HepG2 (cell line): ENCODE data around the gene NMBR. TPM values are rescaled to one million over a fixed set of nuclear protein-coding genes. Genes with fewer than 3 reads are reported as not detected.
A peak's percentile ranks its signal among the peaks of the same experiment; 100 is the strongest.

Source experiments
- BRCA1 ChIP-seq: sonication (generic); formaldehyde crosslinking; IDR thresholded peaks from 2 replicates; pipeline ENCODE4 v1.4.0; 2020; ENCODE audit warnings: missing genetic modification reagents
- CBFB ChIP-seq: sonication (generic); formaldehyde crosslinking; IDR thresholded peaks from 2 replicates; pipeline ENCODE4 v1.4.0; 2020; ENCODE audit warnings: missing genetic modification reagents
- HOXA3 ChIP-seq: sonication (generic); formaldehyde crosslinking; IDR thresholded peaks from 2 replicates; pipeline ENCODE4 v1.5.0; 2020; ENCODE audit warnings: missing genetic modification reagents
- KLF15 ChIP-seq: sonication (generic); formaldehyde crosslinking; IDR thresholded peaks from 2 replicates; pipeline ENCODE4 v1.8.1; 2023; ENCODE audit warnings: borderline replicate concordance, mild to moderate bottlenecking, inconsistent platforms, missing genetic modification reagents, mixed read lengths
- PCBP1 ChIP-seq: fragments of 200-400 bp; formaldehyde crosslinking; IDR thresholded peaks from 2 replicates; pipeline ENCODE4 v1.6.1; 2017; ENCODE audit warnings: mild to moderate bottlenecking, low read depth, low read length, borderline replicate concordance
- SIX1 ChIP-seq: sonication (generic); formaldehyde crosslinking; IDR thresholded peaks from 2 replicates; pipeline ENCODE4 v1.4.0; 2020; ENCODE audit warnings: missing genetic modification reagents, borderline replicate concordance
- TSC22D2 ChIP-seq: sonication (generic); formaldehyde crosslinking; IDR thresholded peaks from 2 replicates; pipeline ENCODE4 v1.5.1; 2020; ENCODE audit warnings: missing genetic modification reagents, mild to moderate bottlenecking, borderline replicate concordance
- ZC3H4 ChIP-seq: sonication (generic); formaldehyde crosslinking; IDR thresholded peaks from 2 replicates; pipeline ENCODE4 v1.4.0; 2020; ENCODE audit warnings: missing genetic modification reagents, borderline replicate concordance
- ZFP1 ChIP-seq: IDR thresholded peaks from 2 replicates; pipeline ENCODE4 v1.6.1; 2016
- ZIK1 ChIP-seq: sonication (generic); formaldehyde crosslinking; IDR thresholded peaks from 2 replicates; pipeline ENCODE4 v1.5.0; 2020; ENCODE audit warnings: mild to moderate bottlenecking, low read depth, missing genetic modification reagents, borderline replicate concordance
- ZNF10 ChIP-seq: sonication (generic); formaldehyde crosslinking; IDR thresholded peaks from 2 replicates; pipeline ENCODE4 v1.4.0; 2020; ENCODE audit warnings: mild to moderate bottlenecking, low read depth, missing genetic modification reagents, borderline replicate concordance
- ZNF17 ChIP-seq: sonication (generic); formaldehyde crosslinking; IDR thresholded peaks from 2 replicates; pipeline ENCODE4 v1.5.0; 2020; ENCODE audit warnings: mild to moderate bottlenecking, missing genetic modification reagents
- ZNF274 ChIP-seq: sonication (generic); formaldehyde crosslinking; IDR thresholded peaks from 2 replicates; pipeline ENCODE4 v1.5.1; 2020; ENCODE audit warnings: mild to moderate bottlenecking, missing genetic modification reagents
- ZNF747 ChIP-seq: sonication (generic); formaldehyde crosslinking; IDR thresholded peaks from 2 replicates; pipeline ENCODE4 v1.8.1; 2023; ENCODE audit warnings: missing genetic modification reagents, mild to moderate bottlenecking, borderline replicate concordance
- polyA plus RNA-seq, 8 experiments: library from polyadenylated mRNA; depleted of rRNA in 3 of 8; stranded (reverse) in 7 of 8; unstranded in 1 of 8; fragments of >200 nt; fragmentation: Illumina TruSeq in 4 of 8; extraction: Trizol in 4 of 8; gene quantifications; 2 replicates each; pipeline versions ENCODE4 v1.2.1 to v1.2.3, GENCODE V29; 2011 to 2016; ENCODE audit warnings: low read depth in 4 of 8, missing spikeins in 1 of 8, mixed read lengths in 1 of 8; ENCODE audit not compliant: insufficient read depth in 1 of 8
- total RNA-seq, 5 experiments: library from RNA; depleted of rRNA; stranded (reverse); fragments of >200 nt; fragmentation: Illumina TruSeq; extraction: Trizol; gene quantifications; 2 replicates each; pipeline ENCODE4 v1.2.3, GENCODE V29; 2016; ENCODE audit warnings: low read depth in 1 of 5
- TF ChIP-seq, protein P1 (sequence below): IDR thresholded peaks from 2 replicates; pipeline ENCODE4 v1.6.1; 2016; ENCODE audit warnings: low read depth
- TF ChIP-seq, protein P2 (sequence below): sonication (generic); formaldehyde crosslinking; IDR thresholded peaks from 2 replicates; pipeline ENCODE4 v1.4.0; 2020; ENCODE audit warnings: missing genetic modification reagents
- TF ChIP-seq, protein P3 (sequence below): sonication (generic); formaldehyde crosslinking; IDR thresholded peaks from 2 replicates; pipeline ENCODE4 v1.5.1; 2020; ENCODE audit warnings: mild to moderate bottlenecking, missing genetic modification reagents, moderate library complexity
- TF ChIP-seq, protein P4 (sequence below): IDR thresholded peaks from 2 replicates; pipeline ENCODE4 v1.6.1; 2016

The NMBR gene
- total and polyA plus RNA-seq, 2 of the 13 experiments (the other 11 are each of a cell fraction or from before 2014, with no cell fraction given) = not detected

DNA sequence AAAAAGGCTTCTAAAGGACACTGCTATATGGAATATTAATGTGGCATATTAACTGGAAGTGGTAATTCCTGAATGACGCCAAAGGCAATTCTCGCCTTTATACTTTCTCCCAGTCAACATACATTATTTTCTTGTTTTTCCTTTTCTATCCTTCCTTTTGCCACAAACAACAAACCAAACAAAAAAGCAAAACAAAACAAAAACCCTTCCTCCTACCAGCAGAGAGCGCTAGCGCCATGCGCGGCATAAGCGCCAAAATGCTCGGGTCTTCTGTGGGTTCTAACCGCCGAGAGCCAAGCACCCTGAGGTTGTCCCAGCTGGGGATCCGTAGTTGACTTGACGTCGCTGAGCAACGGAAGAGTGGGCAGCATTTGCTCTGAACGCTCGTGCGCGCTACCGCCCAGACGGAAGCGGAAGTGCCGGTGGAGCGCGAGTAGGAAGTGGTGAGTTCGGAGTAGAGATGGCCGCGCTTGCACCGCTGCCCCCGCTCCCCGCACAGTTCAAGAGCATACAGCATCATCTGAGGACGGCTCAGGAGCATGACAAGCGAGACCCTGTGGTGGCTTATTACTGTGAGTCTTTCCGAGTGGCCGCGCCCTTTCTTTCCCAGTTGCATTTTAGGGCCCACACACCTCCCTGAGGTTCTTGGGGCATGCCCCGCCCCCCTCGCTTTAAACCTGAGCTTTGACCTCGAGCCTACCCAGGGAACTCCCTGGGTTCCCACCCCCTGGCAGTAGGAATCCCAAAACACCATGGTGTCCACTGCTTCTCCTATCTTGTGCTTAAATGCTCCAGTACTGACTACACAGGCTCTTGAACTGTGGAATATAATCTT, at the start of gene NMBR, which contains the start of gene VTA1 (continued):
- peak; percentile 33; the same call in 1 of the 2 replicates for TF ChIP-seq SIX1 (CRISPR knock-in tag)
- peak; percentile 98 for TF ChIP-seq CBFB (CRISPR knock-in tag)
- TF ChIP-seq ZNF10 (CRISPR knock-in tag) = no peak
- peak; percentile 78 for TF ChIP-seq ZNF274
- TF ChIP-seq, protein P1, sequence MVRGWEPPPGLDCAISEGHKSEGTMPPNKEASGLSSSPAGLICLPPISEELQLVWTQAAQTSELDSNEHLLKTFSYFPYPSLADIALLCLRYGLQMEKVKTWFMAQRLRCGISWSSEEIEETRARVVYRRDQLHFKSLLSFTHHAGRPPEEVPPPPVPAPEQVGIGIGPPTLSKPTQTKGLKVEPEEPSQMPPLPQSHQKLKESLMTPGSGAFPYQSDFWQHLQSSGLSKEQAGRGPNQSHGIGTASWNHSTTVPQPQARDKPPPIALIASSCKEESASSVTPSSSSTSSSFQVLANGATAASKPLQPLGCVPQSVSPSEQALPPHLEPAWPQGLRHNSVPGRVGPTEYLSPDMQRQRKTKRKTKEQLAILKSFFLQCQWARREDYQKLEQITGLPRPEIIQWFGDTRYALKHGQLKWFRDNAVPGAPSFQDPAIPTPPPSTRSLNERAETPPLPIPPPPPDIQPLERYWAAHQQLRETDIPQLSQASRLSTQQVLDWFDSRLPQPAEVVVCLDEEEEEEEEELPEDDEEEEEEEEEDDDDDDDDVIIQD = peak; percentile 99
- TF ChIP-seq KLF15 (CRISPR knock-in tag) = 0 out of 2 replicates have a peak, but pooled peaks have one; percentile 45
- 0 out of 2 replicates have a peak, but pooled peaks have one; percentile 48 for TF ChIP-seq ZC3H4
- TF ChIP-seq BRCA1 (CRISPR knock-in tag) = peak; percentile 53; the same call in 1 of the 2 replicates
- TF ChIP-seq ZNF747 (CRISPR knock-in tag) = peak; percentile 79; the same call in 1 of the 2 replicates
- TF ChIP-seq PCBP1 = peak; percentile 91
- peak; percentile 92; the same call in 1 of the 2 replicates for TF ChIP-seq ZIK1 (CRISPR knock-in tag)
- TF ChIP-seq ZNF17 (CRISPR knock-in tag) = peak; percentile 79; the same call in 1 of the 2 replicates
- TF ChIP-seq ZFP1 (CRISPR knock-in tag) = peak; percentile 96
- peak; percentile 96; the same call in 1 of the 2 replicates for TF ChIP-seq TSC22D2
- TF ChIP-seq HOXA3 (CRISPR knock-in tag) = peak; percentile 98
- TF ChIP-seq, protein P2, sequence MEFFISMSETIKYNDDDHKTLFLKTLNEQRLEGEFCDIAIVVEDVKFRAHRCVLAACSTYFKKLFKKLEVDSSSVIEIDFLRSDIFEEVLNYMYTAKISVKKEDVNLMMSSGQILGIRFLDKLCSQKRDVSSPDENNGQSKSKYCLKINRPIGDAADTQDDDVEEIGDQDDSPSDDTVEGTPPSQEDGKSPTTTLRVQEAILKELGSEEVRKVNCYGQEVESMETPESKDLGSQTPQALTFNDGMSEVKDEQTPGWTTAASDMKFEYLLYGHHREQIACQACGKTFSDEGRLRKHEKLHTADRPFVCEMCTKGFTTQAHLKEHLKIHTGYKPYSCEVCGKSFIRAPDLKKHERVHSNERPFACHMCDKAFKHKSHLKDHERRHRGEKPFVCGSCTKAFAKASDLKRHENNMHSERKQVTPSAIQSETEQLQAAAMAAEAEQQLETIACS = peak; percentile 94
- TF ChIP-seq, protein P3, sequence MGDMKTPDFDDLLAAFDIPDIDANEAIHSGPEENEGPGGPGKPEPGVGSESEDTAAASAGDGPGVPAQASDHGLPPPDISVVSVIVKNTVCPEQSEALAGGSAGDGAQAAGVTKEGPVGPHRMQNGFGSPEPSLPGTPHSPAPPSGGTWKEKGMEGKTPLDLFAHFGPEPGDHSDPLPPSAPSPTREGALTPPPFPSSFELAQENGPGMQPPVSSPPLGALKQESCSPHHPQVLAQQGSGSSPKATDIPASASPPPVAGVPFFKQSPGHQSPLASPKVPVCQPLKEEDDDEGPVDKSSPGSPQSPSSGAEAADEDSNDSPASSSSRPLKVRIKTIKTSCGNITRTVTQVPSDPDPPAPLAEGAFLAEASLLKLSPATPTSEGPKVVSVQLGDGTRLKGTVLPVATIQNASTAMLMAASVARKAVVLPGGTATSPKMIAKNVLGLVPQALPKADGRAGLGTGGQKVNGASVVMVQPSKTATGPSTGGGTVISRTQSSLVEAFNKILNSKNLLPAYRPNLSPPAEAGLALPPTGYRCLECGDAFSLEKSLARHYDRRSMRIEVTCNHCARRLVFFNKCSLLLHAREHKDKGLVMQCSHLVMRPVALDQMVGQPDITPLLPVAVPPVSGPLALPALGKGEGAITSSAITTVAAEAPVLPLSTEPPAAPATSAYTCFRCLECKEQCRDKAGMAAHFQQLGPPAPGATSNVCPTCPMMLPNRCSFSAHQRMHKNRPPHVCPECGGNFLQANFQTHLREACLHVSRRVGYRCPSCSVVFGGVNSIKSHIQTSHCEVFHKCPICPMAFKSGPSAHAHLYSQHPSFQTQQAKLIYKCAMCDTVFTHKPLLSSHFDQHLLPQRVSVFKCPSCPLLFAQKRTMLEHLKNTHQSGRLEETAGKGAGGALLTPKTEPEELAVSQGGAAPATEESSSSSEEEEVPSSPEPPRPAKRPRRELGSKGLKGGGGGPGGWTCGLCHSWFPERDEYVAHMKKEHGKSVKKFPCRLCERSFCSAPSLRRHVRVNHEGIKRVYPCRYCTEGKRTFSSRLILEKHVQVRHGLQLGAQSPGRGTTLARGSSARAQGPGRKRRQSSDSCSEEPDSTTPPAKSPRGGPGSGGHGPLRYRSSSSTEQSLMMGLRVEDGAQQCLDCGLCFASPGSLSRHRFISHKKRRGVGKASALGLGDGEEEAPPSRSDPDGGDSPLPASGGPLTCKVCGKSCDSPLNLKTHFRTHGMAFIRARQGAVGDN (CRISPR knock-in tag) = peak; percentile 99
- TF ChIP-seq, protein P4, sequence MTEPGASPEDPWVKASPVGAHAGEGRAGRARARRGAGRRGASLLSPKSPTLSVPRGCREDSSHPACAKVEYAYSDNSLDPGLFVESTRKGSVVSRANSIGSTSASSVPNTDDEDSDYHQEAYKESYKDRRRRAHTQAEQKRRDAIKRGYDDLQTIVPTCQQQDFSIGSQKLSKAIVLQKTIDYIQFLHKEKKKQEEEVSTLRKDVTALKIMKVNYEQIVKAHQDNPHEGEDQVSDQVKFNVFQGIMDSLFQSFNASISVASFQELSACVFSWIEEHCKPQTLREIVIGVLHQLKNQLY = peak; percentile 78
